ENCODE data around the gene MGLL.
A peak's percentile ranks its signal among the peaks of the same experiment; 100 is the strongest.

MGLL gene

DNA sequence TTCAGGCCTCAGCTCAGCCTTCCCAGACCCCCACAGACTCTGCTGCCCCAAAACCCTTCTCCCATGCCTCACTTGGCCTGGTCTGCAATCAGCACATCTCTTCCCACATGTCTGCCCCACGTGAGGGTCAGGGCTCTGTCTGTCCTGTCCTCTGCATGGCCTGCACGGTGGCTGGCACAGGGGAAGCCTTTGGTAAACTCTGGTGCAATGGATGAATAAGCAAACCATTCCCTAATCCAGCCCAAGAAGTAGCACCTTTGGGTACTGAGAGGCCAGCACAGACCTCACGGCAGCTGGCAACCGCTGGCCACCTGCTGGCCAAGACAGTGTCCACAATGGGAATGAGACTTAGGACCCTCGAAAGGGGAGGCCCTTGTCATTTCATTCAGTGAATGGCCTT, 121.9 kb downstream of the MGLL start:
- DNase-seq: no peak

DNA sequence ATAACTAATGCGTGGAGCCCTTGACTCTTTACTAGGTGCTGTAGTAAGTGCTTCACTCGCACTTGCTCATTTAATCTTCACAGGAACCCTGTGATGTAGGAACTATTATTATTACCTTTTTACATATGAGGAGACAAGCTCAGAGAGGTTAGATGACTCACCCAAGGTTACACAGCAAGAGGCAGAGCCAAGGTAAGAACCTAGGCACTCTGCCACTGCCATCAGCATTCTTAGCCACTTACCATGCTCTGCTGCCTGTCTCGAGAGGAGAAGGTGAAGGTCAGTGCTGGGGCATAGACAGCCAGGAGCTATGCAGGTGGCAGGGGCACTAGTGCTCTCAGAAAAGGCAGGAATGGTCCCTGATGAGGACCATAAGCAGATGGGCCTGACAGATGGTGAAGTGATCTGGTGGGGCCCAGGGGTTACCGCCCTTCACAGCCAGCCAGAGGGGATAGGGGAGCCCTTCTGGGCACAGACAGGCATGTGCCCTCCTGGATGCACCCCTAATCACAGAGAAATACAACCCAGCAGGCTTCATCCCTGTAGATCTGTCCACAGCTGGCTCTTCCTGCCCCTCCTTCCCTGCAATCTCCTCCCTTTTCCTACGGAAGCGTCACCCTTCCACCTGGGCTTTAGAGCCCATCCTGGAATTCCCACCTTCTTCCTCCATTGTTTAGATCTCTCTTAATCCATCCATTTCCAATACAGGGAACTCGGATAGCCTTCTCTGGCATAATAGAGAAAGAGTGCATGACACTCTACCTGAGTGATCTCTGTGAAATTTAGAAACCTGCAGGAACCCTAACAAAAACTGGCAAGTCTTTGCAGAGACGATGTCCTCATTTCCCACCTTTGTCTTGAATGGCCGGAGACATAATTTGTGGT, 122.7 kb downstream of the MGLL start:
- no peak for DNase-seq

DNA sequence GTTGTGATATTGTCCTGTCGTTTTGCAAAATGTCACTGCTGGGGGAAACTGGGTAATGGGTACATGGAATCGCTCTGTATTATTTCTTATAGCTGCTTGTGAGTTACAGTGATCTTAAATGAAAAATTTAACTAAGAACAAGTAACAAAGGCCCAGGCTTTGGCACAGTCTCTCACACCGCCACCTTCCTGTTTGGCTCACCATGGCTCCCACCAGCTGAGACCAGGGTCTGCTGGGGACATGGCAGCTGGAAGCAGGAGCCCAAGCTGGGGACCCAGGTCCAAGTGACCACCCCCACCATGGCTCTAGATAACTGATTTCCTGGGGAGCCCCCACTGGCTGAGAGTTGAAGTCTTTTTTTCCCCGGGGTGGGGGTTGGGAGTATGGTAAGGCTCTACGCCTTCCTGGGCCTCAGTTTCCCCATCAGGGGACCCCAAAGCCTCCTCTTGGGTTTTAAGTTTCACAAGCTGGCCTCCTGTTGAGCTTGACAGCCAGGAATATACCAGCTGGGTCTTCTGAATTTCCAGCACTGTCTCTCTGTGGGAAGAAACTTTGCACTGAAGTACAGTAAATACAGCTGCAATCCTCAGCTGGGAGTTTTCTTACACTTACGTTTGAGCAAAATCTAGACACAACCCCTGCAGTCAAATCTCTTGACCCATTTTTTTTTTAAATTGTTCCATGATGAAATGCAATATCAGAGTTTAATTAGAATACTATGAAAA, 123.5 kb downstream of the MGLL start:
- no peak for DNase-seq

DNA sequence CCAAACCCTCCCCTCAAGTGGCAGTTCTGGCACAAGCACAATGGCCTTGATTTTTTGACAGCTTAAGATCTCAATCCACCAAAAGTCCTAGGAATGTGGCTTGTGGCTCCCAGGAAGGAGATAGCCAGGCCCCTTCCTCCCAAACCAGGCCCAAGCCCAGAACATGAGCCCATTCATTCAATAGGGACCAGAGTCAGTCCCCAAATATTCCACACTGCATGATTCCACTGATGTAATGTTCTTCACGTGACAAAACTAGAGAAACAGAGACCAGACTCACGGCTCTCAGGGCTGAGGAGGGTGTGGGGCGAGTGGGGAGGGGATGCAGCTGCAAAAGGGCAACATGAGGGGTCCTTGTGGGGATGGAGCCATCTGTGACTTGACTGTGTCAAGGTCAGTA, 124.0 kb downstream of the MGLL start:
- DNase-seq: no peak

DNA sequence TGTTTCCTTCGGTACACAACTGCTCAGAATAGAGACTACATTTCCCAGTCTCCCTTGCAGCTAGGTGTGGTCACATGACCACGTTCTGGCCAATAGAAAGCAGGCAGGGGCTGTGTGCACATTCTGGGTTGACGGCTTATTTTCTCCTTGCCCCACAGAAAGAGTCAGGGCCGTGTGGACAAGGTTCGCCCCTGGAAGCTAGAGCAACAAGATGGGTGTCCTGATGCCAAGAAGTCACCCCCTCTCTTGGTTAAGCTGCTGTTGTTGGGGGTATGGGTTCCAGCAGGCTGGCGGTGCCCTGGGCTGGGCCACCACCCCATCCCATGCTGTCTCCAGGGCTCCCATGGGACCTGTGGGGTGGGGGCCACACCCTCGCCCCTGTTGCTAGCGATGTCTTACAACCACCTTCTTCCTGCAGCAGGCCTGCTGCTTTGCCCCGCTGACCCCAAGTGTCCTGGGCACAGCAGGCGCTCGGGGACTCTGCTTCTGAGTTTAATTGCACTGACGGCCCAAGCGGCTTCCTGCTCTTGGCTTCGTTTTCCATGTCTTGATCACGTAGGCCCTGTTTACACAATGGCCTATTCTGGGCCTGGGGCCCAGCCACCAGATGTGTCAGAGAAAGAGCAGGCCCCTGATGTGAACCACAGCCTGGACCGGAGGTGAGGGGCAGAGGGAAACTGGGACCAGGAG, 124.6 kb downstream of the MGLL start:
- peak; percentile 75 for DNase-seq

DNA sequence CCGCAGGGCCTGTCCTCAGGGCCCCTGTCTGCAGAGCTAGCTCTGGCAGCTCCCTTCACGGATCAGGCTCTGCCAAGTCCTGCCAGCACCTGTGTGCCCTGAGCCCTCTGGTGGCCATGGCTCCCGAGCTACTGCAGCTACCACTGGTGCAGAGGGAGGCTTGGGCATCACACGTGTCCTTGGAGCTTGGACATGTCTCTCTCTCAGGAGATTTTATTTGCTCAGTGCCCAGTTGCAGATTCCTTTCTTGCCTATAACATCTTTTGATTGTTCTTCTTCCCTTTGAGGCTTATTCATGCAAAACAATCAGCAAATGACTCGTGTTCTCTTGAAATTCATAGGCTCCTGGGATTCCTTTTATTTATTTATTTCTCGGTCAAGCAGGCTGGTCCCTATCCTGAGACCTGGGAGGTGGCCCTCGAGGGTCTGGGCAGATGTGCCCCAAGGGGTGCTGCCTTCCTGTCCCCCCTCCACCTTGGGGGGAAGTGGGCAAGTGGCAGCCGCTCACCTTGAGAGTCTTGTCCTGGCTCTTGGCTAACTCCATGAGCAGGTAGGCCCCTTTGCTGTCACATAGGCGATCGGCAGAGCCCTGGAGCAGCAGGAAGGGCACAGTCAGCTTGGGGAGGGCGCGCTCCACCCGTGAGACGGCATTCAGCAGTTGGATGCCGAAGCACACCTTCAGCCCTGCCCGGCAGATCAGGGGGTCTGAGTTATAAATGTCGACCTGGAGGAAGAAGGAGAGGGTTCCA, 127.7 kb downstream of the MGLL start:
- DNase-seq: peak; percentile 6

DNA sequence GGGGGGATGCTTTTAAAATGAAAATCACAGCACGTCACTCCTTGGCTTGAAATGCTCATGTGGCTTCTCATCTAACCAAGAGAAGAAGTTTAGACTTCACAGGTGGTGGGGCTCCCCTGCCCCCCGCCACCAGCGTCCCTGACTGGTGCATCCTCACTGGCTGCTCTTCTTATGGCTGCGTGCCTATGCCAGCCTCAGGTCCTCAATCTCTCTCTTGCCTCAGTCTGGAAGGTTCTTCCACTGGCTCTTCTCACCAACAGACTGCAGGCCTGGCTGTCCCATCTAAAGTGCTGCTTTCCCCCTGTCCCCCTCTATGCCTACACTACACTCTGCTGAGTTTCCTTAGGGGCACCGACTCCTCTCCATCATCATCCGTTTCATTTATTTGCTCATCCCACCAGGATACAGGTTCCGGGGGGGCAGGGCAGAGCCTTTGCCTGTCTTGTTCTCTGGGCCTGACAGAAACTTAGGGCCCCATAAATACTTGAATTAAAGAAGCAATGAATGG, 128.9 kb downstream of the MGLL start:
- no peak for DNase-seq

DNA sequence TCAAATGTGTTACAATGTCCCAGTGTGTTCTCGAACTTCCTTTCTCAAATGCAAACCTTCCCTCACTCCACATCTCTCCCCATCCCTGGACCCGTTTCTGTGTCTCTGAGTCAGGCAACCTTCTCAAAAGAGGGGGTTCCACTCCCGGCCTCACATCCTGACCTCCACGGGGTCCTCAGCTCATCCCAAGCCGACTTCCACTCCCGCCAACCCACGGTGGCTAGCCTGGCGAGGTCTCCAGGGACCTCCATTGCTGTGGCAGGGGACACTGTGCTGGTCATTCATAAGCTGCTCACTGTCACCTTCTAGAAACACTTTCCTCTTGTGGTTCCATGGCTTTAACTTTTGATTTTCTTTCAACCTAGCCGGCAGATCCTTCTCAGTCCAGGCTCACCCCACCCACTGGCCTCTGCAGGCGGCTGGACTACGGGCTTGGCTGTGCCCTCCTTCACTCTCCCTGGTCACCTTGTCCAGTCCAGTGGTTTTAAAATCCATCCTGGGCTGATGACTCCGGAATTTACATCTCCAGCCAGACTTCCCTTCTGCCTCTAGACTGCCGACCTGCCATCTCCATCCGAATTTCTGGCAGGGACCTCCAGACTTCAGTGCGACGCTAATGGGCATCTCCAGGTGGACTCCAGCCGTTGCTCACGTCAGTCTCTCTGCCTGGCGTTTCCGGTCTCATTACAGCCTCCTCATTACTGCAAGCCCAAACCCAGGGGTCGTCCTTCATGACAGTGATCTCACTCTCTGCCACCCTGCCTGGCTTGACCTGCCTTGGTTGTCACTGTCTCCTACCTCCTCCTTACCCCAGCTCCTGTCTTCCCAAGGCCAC, 129.6 kb downstream of the MGLL start:
- DNase-seq: no peak

DNA sequence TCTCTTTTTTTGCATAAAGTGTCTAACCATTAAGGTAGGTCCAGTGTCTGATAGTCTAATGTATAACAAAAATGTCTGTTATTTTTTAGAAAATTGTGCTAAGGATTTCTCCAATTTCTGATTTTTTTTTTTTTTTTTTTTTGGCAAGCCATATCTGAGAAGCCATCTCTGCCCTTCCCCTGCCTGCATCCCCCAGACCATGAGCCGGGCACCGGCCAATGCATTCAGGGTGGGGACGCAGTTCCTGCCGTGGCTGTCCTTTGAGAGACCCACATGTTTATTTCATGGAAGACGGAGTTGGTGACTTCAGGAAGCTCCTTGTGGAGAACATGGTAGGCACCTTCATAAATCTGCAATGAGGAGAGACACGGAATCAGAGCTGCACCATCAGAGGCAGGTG, 130.3 kb downstream of the MGLL start:
- DNase-seq: no peak

DNA sequence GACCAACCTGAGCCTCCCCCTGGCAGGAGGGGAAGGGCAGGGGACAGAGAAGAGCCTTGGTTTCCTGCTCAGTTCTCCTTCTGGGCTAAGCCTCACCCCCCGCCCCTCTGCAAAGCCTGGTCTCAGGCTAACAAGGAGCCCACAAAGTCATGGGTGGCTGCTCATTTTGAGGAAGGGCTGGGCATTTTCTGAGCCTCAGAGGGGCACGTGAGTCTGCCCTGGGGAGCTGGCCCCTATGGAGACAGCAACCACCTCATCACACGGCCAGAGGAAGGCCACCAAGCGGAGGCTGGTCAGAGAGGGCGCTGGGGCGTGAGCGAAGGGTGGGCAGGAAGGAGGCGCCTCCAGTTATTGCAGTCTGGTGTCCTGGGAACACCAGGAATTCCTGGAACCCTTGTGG, 130.8 kb downstream of the MGLL start:
- no peak for DNase-seq

DNA sequence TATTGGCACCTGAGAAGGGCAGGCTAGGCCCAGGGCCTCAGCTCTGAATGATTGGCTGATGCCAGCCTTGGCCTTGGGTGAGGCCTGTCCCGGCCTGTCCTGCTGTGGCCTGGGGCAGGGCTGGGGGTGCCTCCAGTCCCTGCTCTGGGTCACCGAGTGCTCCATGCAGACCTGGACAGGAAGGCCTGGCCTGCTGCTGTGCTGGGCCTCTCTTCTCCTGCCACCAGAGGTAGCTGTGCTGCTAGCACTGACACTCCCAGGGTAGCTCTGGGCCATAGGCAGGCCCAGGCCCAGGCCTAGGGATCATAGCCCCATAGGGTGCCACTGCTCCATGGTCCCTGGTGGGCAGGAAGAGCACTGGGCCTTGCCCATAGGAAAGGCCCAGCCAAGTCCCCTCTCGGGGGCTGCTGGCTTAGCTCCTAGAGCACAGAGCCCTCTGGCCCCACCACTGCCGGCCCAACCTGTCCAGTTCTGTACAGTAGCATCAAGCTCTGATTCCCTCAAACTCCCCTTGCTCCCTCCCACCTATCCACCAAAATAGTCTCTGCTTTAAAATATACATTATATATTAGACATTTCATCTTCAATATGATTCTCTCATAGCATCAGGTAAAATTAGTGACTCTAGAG, 131.4 kb downstream of the MGLL start:
- peak; percentile 42 for DNase-seq

DNA sequence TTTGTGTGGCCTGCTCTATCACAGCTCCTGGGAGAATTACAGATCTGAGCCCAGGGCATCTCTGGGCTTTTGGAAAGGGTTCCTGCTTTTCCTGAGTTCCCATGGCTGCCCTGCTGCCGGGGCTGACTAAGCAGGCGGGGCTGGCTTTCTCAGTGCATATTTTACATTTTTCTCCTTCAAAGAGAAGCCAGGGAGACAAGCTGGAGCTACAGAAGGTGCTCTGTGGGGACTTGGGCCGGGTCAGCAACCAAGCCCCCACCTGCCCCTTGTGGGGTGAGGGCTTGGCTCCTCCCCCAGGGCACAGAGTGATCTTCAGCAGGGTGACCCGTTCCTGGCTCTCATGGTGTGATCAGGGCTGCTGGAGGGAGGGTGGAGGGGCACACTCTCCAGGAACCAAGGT, 132.2 kb downstream of the MGLL start:
- no peak for DNase-seq

DNA sequence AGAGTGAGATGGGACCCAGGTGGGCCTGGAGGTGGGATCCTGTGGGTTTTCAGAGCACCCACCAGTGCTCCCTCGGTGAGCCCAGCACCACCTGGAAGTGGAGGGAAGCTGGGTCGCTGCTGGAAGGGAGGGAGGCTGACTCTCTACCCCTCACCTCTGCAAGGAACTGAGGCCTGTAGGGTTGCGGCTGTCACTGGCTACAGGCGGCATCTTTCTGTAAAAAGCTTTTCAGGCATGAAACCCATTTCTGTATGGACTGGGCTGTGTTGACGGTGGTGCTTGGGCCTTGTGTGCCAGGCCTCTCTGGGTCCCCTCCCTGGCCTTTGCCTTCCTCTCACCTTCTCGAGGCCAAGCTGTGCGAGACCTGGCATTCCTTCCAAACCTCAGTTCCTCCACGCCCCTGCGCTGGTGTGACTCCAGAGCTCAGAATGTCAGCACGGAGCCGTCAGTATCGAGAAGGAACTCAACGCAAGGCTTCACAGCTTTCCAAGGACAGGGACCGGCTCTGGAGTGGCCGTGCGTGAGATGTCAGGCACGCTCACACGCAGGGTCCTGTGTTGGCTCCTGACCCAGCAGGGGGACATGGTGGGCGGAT, 133.0 kb downstream of the MGLL start:
- no peak for DNase-seq

DNA sequence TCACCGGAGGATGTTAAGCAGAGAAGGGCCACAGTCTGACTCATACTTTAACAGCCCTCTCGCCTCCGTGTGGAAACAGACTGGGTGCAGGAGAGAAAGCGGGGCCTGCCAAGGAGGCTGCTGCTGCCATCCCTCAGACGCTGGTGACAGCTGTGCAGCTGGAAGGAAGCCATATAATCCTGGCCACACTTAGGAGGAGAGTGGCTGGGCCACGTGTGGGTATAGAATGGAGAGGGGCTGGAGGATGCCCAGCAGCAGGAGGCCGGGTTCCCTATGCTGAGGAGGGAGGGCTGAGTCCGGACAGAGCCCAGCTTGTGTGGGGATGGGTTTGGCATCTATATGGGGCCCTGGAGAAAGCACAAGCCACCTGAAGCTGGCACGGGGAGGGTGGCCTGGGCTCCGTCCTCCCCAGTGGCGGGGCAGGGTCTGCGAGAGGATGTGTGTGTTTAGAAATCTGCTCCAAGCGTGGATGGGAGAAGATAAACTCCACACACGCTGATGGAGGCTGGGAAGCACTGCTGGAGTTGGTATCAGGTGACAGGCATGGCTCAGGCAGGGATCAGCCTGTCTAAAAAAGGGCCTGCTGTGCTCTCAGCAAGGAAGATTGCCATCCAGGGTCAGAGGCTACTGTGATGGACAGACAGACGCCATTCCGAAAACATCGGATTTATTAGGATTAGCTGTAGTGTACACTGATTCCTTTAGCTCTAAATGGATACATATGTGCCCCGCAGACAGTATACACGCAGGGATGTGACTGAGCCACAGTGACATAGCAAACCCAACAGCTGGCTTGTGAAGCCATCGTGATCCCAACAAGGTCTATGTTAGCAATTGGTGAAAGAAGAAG, 133.7 kb downstream of the MGLL start:
- no peak for DNase-seq

DNA sequence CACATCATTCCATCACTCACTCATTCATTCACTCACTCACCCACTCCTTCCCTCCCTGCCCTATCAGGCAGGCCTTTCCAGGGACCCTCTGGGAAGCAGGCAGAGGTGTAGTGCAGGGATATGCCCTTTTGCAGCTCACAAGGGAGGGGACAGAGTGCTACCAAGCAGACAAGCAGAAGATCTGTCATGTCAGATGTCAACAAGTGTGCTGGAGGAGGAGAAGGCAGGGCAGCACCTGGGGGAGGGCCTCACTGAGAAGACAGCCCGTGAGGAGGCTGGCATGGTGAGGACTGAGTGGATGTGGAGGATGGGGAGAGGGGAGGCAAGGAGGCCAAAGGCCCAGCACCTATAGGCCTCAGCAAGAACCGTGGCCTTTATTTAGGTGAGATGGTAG, 134.3 kb downstream of the MGLL start:
- no peak for DNase-seq

DNA sequence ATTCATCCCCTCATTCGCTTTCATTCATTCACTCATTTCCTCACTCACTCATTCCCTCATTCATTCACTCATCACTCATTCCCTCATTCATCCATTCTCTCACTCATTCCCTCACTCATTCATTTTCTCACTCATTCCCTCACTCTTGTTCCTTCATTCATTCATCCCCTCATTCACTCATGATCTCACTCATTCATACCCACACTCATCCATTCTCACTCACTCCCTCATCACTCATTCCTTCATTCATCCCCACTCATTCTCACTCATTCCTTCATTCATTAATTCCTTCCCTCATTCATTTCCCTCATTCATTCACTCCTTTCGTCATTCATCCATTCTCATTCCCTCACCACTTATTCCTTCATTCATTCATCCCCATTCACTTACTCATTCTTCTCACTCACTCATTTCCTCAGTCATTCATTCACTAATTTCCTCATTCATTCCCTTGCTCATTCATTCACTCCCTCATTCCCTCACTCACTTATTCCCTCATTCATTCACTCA, 135.0 kb downstream of the MGLL start:
- no peak for DNase-seq

DNA sequence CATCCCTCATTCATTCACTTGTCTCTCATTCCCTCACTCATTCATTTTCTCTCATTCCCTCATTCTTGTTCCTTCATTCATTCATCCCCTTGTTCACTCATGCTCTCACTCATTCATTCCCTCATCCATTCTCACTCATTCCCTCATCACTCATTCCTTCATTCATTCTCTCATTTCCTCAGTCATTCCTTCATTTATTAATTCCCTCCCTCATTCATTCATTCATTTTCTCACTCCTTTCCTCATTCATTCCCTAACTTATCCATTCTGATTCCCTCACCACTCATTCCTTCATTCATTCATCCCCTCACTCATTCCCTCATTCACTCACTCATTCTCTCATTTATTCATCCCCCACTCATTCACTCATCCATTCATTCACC, 135.8 kb downstream of the MGLL start:
- no peak for DNase-seq

DNA sequence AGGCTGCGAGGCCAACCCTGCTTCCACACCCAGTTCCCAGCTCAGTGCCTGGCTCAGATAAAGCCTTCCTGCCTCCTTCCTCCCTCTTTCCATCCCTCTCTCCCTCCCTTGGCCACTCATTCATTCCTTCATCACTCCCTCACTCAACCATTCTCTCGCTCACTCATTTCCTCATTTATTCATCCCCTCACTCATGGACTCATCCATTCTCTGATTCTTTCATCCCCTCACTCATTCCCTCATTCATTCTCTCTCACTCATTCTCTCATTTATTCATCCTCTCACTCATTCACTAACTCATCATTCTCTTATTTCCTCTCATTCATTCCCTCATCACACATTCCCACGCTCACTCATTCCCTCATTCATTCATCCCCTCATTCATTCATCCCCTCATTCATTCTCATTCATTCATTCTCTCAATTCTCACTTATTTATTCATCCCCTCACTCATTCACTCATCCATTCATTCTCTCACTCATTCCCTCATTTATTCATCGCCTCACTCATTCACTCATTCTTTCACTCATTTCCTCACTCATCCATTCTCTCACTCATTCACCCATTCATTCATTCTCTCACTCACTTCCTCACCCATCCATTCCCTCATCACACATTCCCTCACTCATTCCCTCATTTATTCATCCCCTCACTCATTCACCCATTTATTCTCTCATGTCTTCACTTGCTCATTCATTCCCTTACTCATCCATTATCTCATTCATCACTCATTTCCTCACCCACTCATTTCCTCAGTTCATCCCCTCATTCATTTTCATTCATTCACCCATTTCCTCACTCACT, 136.4 kb downstream of the MGLL start:
- DNase-seq: no peak
